Small intestine (tissue), 7 donors: Measurements from ENCODE around the gene ADD3. TPM values are rescaled to one million over a fixed set of nuclear protein-coding genes. Genes with fewer than 3 reads are reported as not detected.

Source experiments
- DNase-seq, 2 donors: peaks; one replicate each; pipeline versions ENCODE4 v3.0.0 to v3.0.0-alpha.2; 2013
- FAIRE-seq: peaks from 2 replicates; lab custom pipeline; 2012; peaks lifted over from hg19 to GRCh38; lab: Jason Lieb, UNC
- H3K27ac ChIP-seq, 3 donors: one replicate each; pipeline ENCODE4 v1.5.1; 2013; ENCODE audit warnings: low read length in 2 of 3, mild to moderate bottlenecking in 2 of 3, control low read depth in 1 of 3, inconsistent platforms in 1 of 3, low read depth in 1 of 3, moderate library complexity in 1 of 3
- H3K27me3 ChIP-seq, 3 donors: one replicate each; pipeline ENCODE4 v1.6.1; 2013; ENCODE audit warnings: low read length in 3 of 3, inconsistent platforms in 1 of 3; ENCODE audit not compliant: control insufficient read depth in 3 of 3, insufficient read depth in 3 of 3
- H3K36me3 ChIP-seq, 3 donors: one replicate each; pipeline ENCODE4 v1.6.1; 2013; ENCODE audit warnings: low read length in 3 of 3, inconsistent platforms in 1 of 3, low read depth in 1 of 3, mild to moderate bottlenecking in 1 of 3, moderate library complexity in 1 of 3; ENCODE audit not compliant: control insufficient read depth in 3 of 3, insufficient read depth in 2 of 3
- H3K4me1 ChIP-seq, 3 donors: one replicate each; pipeline ENCODE4 v1.6.1; 2013; ENCODE audit warnings: low read length in 2 of 3, inconsistent platforms in 1 of 3, low read depth in 1 of 3, mild to moderate bottlenecking in 1 of 3, moderate library complexity in 1 of 3; ENCODE audit not compliant: control insufficient read depth in 3 of 3, insufficient read depth in 2 of 3
- H3K4me3 ChIP-seq, 3 donors: one replicate each; pipeline ENCODE4 v1.5.1; 2013; ENCODE audit warnings: low read length in 3 of 3, control low read depth in 1 of 3, inconsistent platforms in 1 of 3, low read depth in 1 of 3, mild to moderate bottlenecking in 1 of 3, moderate library complexity in 1 of 3
- H3K9me3 ChIP-seq, 2 donors: one replicate each; pipeline ENCODE4 v1.6.1; 2013; ENCODE audit warnings: low read depth in 1 of 2, low read length in 1 of 2; ENCODE audit not compliant: control insufficient read depth in 2 of 2, insufficient read depth in 1 of 2
- WGBS, 3 donors: extraction: QIAGEN DNeasy Blood & Tissue Kit; methylation state at CpG; one replicate each; pipeline ENCODE4 v1.1.7; 2013; 5-methylcytosine and 5-hydroxymethylcytosine counted together
- polyA plus RNA-seq, 4 donors: library from polyadenylated mRNA; stranded (reverse) in 3 of 4; unstranded in 1 of 4; fragments of 200-250 nt in 3 of 4; fragments of 120-200 nt in 1 of 4; gene quantifications; one replicate each; pipeline versions ENCODE4 v1.2.1 to v1.2.3, GENCODE V29; 2013
- donor health status: healthy with polysubstance abuse.
- donor health status: control.
- donor health status: control.
- donor health status: Bipolar disorder and iron deficiency.
- donor health status: healthy.

ADD3 gene
- polyA plus RNA-seq, 4 donors, result 63.7 to 497 (median 99.1) TPM

GRCh38 chr10:110059925-110060324 lies 52.1 kb downstream of the ADD3 start:
- no peaks in the 10 kb centered on the region for H3K27me3 ChIP-seq
- peak overlapping the region in 1 of 3 donors; percentile 57 for H3K27ac ChIP-seq
- peaks cover 0 to 3% (median 0%) of the 10 kb centered on the region in 3 donors for H3K36me3 ChIP-seq
- no peak overlapping the region for H3K4me3 ChIP-seq
- H3K9me3 ChIP-seq, result no peaks in the 10 kb centered on the region
- peaks cover 2 to 7% (median 2%) of the 10 kb centered on the region in 3 donors for H3K4me1 ChIP-seq
- 30 to 59% (median 53%) methylated on average over 4 of the region's 4 CpGs for WGBS, 3 donors
- FAIRE-seq (no peak), DNase-seq (no peak)

- H3K4me3 ChIP-seq, result no peak overlapping the region
- WGBS, 3 donors, result 76 to 91% (median 90%) methylated on average over 3 of the region's 3 CpGs
- H3K36me3 ChIP-seq, result peaks cover 0 to 3% (median 0%) of the 10 kb centered on the region in 3 donors
- DNase-seq (no peak), FAIRE-seq (no peak)
- H3K27me3 ChIP-seq, result no peaks in the 10 kb centered on the region
- H3K4me1 ChIP-seq, result peaks cover 0 to 7% (median 2%) of the 10 kb centered on the region in 3 donors
- no peaks in the 10 kb centered on the region for H3K9me3 ChIP-seq
- no peak overlapping the region for H3K27ac ChIP-seq
Measured at GRCh38 chr10:110061687-110062086, 53.9 kb downstream of the ADD3 start.

GRCh38 chr10:110065269-110065668 lies 57.5 kb downstream of the ADD3 start:
- 91 to 100% (median 95%) methylated on average over 2 of the region's 2 CpGs for WGBS, 3 donors
- peaks cover 3 to 5% (median 3%) of the 10 kb centered on the region in 3 donors for H3K4me1 ChIP-seq
- FAIRE-seq, result no peak

GRCh38 chr10:110067960-110068770 lies 60.4 kb downstream of the ADD3 start:
- peaks cover 0 to 4% (median 0%) of the 10 kb centered on the region in 3 donors for H3K36me3 ChIP-seq
- FAIRE-seq (no peak), DNase-seq (peak in 1 of 2 donors; percentile 32)
- H3K4me1 ChIP-seq, result peaks cover 3 to 7% (median 3%) of the 10 kb centered on the region in 3 donors
- peak overlapping the region in 2 of 3 donors; percentile 41 to 50 for H3K27ac ChIP-seq
- H3K9me3 ChIP-seq, result no peaks in the 10 kb centered on the region
- 21 to 33% (median 26%) methylated on average over 4 to 5 of the region's 5 CpGs for WGBS, 3 donors
- H3K4me3 ChIP-seq, result no peak overlapping the region
- H3K27me3 ChIP-seq, result no peaks in the 10 kb centered on the region

More at GRCh38 chr10:110065269-110065668, 57.5 kb downstream of the ADD3 start:
- Histone ChIP-seq H3K4me3 (no peak overlapping the region), H3K27ac (no peak overlapping the region), H3K27me3 (no peaks in the 10 kb centered on the region), H3K36me3 (peaks cover 0 to 3% (median 0%) of the 10 kb centered on the region in 3 donors), H3K9me3 (no peaks in the 10 kb centered on the region)
- no peak for DNase-seq

GRCh38 chr10:110068780-110069179 lies 61.0 kb downstream of the ADD3 start:
- Histone ChIP-seq H3K36me3 (peaks cover 0 to 4% (median 0%) of the 10 kb centered on the region in 3 donors), H3K27me3 (no peaks in the 10 kb centered on the region), H3K27ac (peak overlapping the region in 2 of 3 donors; percentile 11 to 45), H3K9me3 (no peaks in the 10 kb centered on the region), H3K4me3 (no peak overlapping the region), H3K4me1 (peaks cover 3 to 7% (median 5%) of the 10 kb centered on the region in 3 donors)
- 68 to 76% (median 75%) methylated on average over 7 of the region's 7 CpGs for WGBS, 3 donors
- DNase-seq, result no peak
- no peak for FAIRE-seq

- peaks cover 3 to 11% (median 11%) of the 10 kb centered on the region in 3 donors for H3K4me1 ChIP-seq
- FAIRE-seq, result no peak
- H3K36me3 ChIP-seq, result peaks cover 0 to 4% (median 0%) of the 10 kb centered on the region in 3 donors
- peak overlapping the region in 1 of 3 donors; percentile 21 for H3K27ac ChIP-seq
- H3K27me3 ChIP-seq, result no peaks in the 10 kb centered on the region
- no peaks in the 10 kb centered on the region for H3K9me3 ChIP-seq
- no peak overlapping the region for H3K4me3 ChIP-seq
- DNase-seq, result peak in 1 of 2 donors; percentile 40
- 38 to 62% (median 61%) methylated on average over 1 of the region's 1 CpG for WGBS, 3 donors
Measured at GRCh38 chr10:110069502-110069982, 61.8 kb downstream of the ADD3 start.

- FAIRE-seq, result no peak
- Histone ChIP-seq H3K36me3 (peaks cover 0 to 4% (median 0%) of the 10 kb centered on the region in 3 donors), H3K4me3 (no peak overlapping the region), H3K27me3 (no peaks in the 10 kb centered on the region), H3K4me1 (peaks cover 0 to 48% (median 25%) of the 10 kb centered on the region in 3 donors), H3K9me3 (no peaks in the 10 kb centered on the region), H3K27ac (peak overlapping the region in 1 of 3 donors; percentile 17)
- 78 to 90% (median 79%) methylated on average over 2 of the region's 2 CpGs for WGBS, 3 donors
- DNase-seq, result no peak
Measured at GRCh38 chr10:110073896-110074295, 66.1 kb downstream of the ADD3 start.

GRCh38 chr10:110074298-110074697 lies 66.5 kb downstream of the ADD3 start:
- Histone ChIP-seq H3K4me1 (peaks cover 0 to 50% (median 25%) of the 10 kb centered on the region in 3 donors), H3K36me3 (peaks cover 0 to 4% (median 0%) of the 10 kb centered on the region in 3 donors), H3K9me3 (no peaks in the 10 kb centered on the region), H3K27ac (peak overlapping the region in 1 of 3 donors; percentile 64), H3K4me3 (no peak overlapping the region), H3K27me3 (no peaks in the 10 kb centered on the region)
- 73 to 76% (median 75%) methylated on average over 3 of the region's 3 CpGs for WGBS, 3 donors
- FAIRE-seq (no peak), DNase-seq (no peak)
